Ovary (tissue), 3 donors: ENCODE measurements around the gene PROKR1.

Experiments
- POLR2A ChIP-seq: fragments of 450-650 bp; IDR thresholded peaks from one replicate; pipeline ENCODE4 v1.6.1; 2017; ENCODE audit warnings: antibody characterized with exemption, mild to moderate bottlenecking, moderate library complexity
- TF ChIP-seq, protein P1 (sequence below), 3 donors: fragments of 450-650 bp in 2 of 3; fragments of 200-600 bp in 1 of 3; IDR thresholded peaks; one replicate each; pipeline versions ENCODE4 v1.5.1 to v1.8.0; 2016 to 2022; ENCODE audit warnings: antibody characterized with exemption in 3 of 3, mild to moderate bottlenecking in 1 of 3
- donor health status: DM: no; HTN: no; CAD: no.

DNA sequence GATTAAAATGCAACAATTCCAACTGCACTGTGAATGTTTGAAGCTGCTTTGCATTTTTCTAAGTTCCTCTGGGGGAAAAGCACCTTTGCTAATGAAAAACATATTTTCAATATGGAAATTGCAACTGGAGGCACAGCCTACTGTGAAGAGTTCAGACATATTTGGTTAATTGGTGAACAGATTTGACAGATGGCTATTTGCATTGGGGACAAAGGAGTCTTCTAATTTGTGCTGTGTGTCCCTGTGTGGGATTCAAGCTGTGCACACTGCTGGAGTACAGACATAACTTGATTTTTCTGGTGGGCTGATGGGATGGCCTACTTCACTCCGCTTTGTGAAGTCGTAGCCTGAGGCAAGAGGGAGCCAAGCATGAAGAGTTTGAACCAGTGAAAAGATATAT, 50.6 kb downstream of the PROKR1 start:
- TF ChIP-seq, protein P1, sequence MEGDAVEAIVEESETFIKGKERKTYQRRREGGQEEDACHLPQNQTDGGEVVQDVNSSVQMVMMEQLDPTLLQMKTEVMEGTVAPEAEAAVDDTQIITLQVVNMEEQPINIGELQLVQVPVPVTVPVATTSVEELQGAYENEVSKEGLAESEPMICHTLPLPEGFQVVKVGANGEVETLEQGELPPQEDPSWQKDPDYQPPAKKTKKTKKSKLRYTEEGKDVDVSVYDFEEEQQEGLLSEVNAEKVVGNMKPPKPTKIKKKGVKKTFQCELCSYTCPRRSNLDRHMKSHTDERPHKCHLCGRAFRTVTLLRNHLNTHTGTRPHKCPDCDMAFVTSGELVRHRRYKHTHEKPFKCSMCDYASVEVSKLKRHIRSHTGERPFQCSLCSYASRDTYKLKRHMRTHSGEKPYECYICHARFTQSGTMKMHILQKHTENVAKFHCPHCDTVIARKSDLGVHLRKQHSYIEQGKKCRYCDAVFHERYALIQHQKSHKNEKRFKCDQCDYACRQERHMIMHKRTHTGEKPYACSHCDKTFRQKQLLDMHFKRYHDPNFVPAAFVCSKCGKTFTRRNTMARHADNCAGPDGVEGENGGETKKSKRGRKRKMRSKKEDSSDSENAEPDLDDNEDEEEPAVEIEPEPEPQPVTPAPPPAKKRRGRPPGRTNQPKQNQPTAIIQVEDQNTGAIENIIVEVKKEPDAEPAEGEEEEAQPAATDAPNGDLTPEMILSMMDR (IDR thresholded peaks at IDR 0.05): no peak
- no peak for TF ChIP-seq POLR2A
